ENCODE results near the gene COQ8A. TPM values are rescaled to one million over a fixed set of nuclear protein-coding genes. Genes with fewer than 3 reads are reported as not detected.

Gene COQ8A
- total and polyA plus RNA-seq, 12 donors: 30.1 to 990 (median 405) TPM

- Histone ChIP-seq H3K9me3 (replicated peaks in 1 of 3) (no peaks in the 10 kb centered on the region), H3K27me3 (no peaks in the 10 kb centered on the region), H3K27ac (no peak overlapping the region), H3K36me3 (replicated peaks in 1 of 2) (peaks cover 0 to 56% of the 10 kb centered on the region in 2 donors), H3K4me3 (no peak overlapping the region), H3K4me1 (replicated peaks in 1 of 2) (no peaks in the 10 kb centered on the region)
- WGBS, 4 donors: 86 to 91% (median 89%) methylated on average over 11 of the region's 11 CpGs
- DNase-seq: no peak
- no peak for TF ChIP-seq CTCF (IDR thresholded peaks at IDR 0.05)
- intact Hi-C loops (cut with DNase I): no loop called here
These were observed 44.5 kb upstream of the COQ8A start for GRCh38 chr1:226895644-226896043.

GRCh38 chr1:226898246-226898645, 41.8 kb upstream of the COQ8A start:
- Histone ChIP-seq H3K4me1 (replicated peaks in 1 of 2) (no peaks in the 10 kb centered on the region), H3K9me3 (replicated peaks in 1 of 3) (no peaks in the 10 kb centered on the region), H3K27ac (no peak overlapping the region), H3K27me3 (no peaks in the 10 kb centered on the region), H3K36me3 (replicated peaks in 1 of 2) (peaks cover 0 to 38% of the 10 kb centered on the region in 2 donors), H3K4me3 (no peak overlapping the region)
- WGBS, 4 donors: 92 to 100% (median 95%) methylated on average over 3 of the region's 3 CpGs
- TF ChIP-seq POLR2A (IDR thresholded peaks at IDR 0.05) (no peak), CTCF (IDR thresholded peaks at IDR 0.05) (no peak)
- DNase-seq: no peak
- intact Hi-C loops (cut with DNase I): no loop called here

GRCh38 chr1:226901421-226901820, 38.7 kb upstream of the COQ8A start:
- DNase-seq: no peak
- no peak overlapping the region for H3K4me3 ChIP-seq
- H3K9me3 ChIP-seq (replicated peaks in 1 of 3): no peaks in the 10 kb centered on the region
- H3K27ac ChIP-seq: no peak overlapping the region
- H3K27me3 ChIP-seq: no peaks in the 10 kb centered on the region
- TF ChIP-seq POLR2A (IDR thresholded peaks at IDR 0.05) (no peak), CTCF (IDR thresholded peaks at IDR 0.05) (no peak)
- H3K36me3 ChIP-seq (replicated peaks in 1 of 2): peaks cover 0 to 12% of the 10 kb centered on the region in 2 donors
- intact Hi-C loops (cut with DNase I): no loop called here
- H3K4me1 ChIP-seq (replicated peaks in 1 of 2): no peaks in the 10 kb centered on the region
- 82 to 90% (median 87%) methylated on average over 4 of the region's 4 CpGs for WGBS, 4 donors

GRCh38 chr1:226902601-226903000, 37.5 kb upstream of the COQ8A start:
- intact Hi-C loops (cut with DNase I): no loop called here
- no peak for DNase-seq
- H3K9me3 ChIP-seq (replicated peaks in 1 of 3): no peaks in the 10 kb centered on the region
- 57 to 84% (median 73%) methylated on average over 3 to 4 of the region's 4 CpGs for WGBS, 4 donors
- no peak overlapping the region for H3K4me3 ChIP-seq
- H3K27ac ChIP-seq: no peak overlapping the region
- peaks cover 0 to 12% of the 10 kb centered on the region in 2 donors for H3K36me3 ChIP-seq (replicated peaks in 1 of 2)
- no peaks in the 10 kb centered on the region for H3K4me1 ChIP-seq (replicated peaks in 1 of 2)
- no peaks in the 10 kb centered on the region for H3K27me3 ChIP-seq
- TF ChIP-seq POLR2A (IDR thresholded peaks at IDR 0.05) (no peak), CTCF (IDR thresholded peaks at IDR 0.05) (no peak)

Data from adrenal gland (tissue), 12 donors.